Suprapubic skin (tissue), 3 donors: ENCODE measurements around the gene SLC25A13.

ENCODE experiments used
- POLR2AphosphoS5 ChIP-seq, 3 donors: sonication (generic); formaldehyde crosslinking; IDR thresholded peaks; one replicate each; pipeline ENCODE4 v1.6.1; 2017; ENCODE audit warnings: antibody characterized with exemption in 3 of 3
- TF ChIP-seq, protein P1 (sequence below), 2 donors: fragments of 200-600 bp in 1 of 2; fragments of 450-650 bp in 1 of 2; sonication (generic) in 1 of 2; IDR thresholded peaks; one replicate each; pipeline ENCODE4 v1.5.1; 2016 to 2019; ENCODE audit warnings: antibody characterized with exemption in 2 of 2, mild to moderate bottlenecking in 1 of 2, moderate library complexity in 1 of 2

DNA sequence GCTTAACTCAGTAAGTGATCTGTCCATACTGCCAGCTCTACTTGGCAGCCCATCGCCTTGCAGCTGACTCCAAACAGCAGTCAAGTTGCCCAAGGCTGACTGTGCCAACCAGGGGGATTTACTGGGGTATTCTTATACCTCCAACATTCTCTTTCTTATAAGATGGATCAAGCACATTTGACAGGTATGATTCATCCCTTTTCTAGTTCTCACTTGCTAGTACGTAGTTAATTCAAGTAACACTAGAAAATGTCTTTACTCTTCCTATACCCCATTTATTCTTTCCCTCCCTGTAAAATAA lies 77.0 kb downstream of the SLC25A13 start:
- no peak for TF ChIP-seq POLR2AphosphoS5 (IDR thresholded peaks at IDR 0.05)
- TF ChIP-seq, protein P1, sequence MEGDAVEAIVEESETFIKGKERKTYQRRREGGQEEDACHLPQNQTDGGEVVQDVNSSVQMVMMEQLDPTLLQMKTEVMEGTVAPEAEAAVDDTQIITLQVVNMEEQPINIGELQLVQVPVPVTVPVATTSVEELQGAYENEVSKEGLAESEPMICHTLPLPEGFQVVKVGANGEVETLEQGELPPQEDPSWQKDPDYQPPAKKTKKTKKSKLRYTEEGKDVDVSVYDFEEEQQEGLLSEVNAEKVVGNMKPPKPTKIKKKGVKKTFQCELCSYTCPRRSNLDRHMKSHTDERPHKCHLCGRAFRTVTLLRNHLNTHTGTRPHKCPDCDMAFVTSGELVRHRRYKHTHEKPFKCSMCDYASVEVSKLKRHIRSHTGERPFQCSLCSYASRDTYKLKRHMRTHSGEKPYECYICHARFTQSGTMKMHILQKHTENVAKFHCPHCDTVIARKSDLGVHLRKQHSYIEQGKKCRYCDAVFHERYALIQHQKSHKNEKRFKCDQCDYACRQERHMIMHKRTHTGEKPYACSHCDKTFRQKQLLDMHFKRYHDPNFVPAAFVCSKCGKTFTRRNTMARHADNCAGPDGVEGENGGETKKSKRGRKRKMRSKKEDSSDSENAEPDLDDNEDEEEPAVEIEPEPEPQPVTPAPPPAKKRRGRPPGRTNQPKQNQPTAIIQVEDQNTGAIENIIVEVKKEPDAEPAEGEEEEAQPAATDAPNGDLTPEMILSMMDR (IDR thresholded peaks at IDR 0.05), result no peak
